IPS-11a (cell line): ENCODE data around the gene RAB3D.
"Not testable (repeated sequence)": the region's sequence is repeated elsewhere in the genome, so short reads cannot be mapped to it uniquely, and the experiment has no call there.

Source experiments
- H3K4me3 ChIP-seq: one replicate; pipeline ENCODE4 v1.5.1; 2013; ENCODE audit warnings: low read depth, low read length, control low read depth

The RAB3D gene

DNA sequence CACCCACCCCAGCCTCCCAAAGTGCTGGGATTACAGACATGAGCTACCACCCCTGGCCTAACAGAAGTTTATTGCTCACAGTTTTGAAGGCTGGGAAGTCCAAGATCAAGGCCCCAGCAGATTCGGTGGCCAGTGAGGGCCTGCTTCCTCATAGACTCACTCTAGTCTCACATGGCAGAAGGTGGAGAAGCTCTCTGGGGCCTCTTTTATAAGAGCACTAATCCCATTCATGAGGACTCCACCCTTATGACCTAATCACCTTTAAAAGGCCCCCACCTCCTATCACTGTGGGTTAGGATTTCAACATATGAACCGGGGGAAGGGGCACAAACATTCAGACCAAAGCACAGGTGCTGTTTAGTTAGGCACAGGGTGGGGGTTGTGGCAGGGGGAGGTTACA lies 28.1 kb upstream of the RAB3D start:
- H3K4me3 ChIP-seq, result no peak overlapping the region

DNA sequence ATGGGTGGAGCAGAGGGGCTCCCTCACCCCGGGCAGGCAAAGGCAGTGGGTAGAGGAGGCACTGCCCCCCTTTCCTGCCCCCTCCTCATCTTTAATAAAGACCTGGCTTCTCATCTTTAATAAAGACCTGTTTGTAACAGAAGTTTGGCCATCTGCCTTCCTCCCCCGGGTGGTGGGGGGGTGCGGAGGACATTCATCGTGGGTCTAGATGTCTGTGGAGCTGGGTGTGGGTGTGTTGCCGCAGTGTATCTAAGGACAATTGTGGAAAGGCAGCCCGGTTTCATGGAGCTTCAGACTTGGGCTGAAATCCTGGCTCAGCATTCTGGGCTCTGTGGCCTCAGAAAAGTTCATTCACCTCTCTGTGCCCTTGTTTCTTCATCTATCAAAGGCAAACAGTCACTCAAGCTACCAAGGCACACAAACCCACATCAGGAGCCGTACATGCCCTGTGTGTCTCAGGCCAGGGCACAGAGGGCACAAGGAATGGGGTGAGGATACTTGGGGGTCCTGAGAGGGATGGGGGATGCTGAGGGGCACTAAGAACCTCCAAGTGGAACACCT lies 26.2 kb upstream of the RAB3D start:
- no peak overlapping the region for H3K4me3 ChIP-seq

DNA sequence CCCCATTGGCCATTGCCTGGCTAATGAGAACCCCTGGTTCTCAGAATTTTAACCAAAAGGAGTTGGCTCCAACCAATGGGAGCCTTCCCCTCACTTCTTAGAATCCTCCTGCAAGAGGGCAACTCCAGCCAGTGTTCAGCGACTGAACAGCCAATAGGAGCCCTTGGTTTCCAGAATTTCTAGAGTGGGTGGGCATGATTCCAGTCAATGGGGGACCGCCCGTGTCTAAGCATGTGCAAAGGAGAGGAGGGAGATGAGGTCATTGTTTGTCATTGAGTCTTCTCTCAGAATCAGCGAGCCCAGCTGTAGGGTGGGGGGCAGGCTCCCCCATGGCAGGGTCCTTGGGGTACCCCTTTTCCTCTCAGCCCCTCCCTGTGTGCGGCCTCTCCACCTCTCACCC lies 25.5 kb upstream of the RAB3D start:
- H3K4me3 ChIP-seq, result no peak overlapping the region

DNA sequence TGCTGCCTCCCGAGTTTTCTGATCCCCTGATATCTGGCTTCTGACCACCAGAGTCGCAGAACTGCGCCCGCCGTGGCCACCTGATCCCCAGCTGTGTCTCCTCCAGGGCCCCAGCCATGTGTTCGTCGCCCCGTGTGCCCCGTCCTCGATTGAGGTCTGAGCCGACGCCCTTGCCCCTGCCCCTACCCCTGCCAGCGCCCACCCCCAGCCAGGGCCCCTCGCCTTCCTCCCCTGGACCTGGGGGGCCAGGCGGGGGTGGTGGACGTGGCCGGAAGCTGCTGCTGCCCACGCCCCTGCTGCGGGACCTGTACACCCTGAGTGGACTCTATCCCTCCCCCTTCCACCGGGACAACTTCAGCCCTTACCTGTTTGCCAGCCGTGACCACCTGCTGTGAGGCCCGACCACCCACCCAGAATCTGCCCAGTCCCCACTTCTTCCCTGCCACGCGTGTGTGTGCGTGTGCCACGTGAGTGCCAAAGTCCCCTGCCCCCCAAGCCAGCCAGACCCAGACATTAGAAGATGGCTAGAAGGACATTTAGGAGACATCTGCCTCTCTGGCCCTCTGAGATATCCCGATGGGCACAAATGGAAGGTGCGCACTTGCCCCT lies 24.9 kb upstream of the RAB3D start:
- no peak overlapping the region for H3K4me3 ChIP-seq

DNA sequence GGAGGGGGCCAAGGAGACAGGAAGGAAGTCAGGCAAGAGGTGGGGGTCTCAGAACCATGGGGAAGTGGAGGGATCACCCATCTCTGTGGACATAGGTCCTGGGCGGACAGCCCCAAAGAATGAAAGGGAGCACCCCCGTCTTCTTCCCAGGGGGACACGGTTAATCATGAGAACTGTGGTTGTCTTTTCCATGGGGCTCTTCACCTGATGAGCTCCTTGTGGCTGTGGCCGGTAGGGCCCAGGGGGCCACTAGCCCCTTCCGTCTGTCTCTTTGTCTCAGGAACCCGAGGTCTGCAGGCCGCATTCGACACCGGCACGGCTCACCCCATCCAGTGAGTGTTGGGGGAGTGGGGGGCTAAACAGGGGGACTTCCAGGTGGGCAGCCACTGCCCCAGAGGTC lies 24.4 kb upstream of the RAB3D start:
- H3K4me3 ChIP-seq, result no peak overlapping the region

DNA sequence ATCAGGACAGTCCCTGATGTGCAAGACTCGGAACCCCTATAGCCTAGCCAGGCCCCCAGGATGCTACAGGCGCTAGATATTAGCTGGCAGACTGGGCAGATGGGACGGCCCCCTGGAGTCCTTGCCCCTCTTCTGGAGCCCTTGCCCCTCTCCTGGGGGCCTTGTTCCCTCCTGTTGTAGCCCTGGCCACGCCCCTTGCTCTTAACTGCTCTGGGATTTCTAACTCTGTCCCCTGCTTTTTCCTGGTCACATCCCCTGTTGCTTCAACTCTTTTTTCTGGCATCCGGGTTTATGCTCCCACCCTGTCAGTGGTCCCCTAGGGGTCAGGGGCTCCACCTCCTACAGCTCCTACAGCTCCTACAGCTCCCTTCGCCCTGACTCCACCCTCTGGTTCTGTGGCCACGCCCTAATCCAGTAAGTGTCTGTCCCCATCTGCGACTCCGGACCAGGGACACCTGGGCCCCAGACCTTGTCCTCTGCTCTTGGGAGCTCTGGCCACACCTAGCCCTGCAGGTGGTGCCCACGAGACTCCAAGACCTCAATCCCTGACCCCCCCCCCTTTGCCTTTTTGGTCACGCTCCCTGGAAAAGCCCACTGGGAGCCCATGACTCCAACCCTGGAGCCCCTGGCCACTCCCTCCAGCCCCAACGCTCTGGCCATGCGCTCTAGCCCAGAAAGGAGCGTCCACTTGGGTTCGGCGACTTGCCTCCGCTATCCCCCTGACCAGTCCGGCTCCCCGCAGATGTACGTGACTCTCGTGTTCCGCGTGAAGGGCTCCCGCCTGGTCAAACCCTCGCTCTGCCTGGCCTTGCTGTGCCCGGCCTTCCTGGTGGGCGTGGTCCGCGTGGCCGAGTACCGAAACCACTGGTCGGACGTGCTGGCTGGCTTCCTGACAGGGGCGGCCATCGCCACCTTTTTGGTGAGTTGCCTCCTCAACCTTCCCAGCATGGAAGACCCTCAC lies 22.6 kb upstream of the RAB3D start:
- H3K4me3 ChIP-seq, result peak overlapping the region; percentile 33

DNA sequence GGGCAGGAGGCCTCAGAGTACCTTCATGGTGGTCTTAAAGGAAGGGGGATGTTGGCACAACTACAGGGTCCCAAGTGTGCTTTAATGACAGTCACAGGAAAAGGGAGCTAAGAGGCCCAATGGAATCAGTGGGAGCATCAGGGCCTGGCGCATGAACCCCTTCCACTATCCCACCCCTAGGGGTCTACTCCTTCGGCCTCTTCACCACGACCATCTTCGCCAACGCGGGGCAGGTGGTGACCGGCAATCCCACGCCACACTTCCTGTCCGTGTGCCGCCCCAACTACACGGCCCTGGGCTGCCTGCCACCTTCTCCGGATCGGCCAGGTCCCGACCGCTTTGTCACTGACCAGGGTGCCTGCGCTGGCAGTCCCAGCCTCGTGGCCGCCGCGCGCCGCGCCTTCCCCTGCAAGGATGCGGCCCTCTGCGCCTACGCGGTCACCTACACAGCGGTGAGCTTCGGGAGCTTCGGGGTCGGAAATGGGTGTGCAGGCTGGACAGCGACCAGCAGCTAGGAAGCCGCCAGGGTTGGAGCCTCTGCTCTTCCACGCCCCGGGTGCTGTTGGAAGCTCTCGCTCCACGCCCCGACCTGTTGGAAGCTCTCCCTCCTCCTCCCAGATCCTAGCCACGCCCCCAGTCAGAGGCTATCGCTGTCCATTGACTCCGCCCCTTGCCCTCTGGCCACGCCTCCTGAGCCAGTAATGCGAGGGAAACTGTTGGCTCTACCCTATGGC lies 21.7 kb upstream of the RAB3D start:
- H3K4me3 ChIP-seq, result peak overlapping the region; percentile 33

DNA sequence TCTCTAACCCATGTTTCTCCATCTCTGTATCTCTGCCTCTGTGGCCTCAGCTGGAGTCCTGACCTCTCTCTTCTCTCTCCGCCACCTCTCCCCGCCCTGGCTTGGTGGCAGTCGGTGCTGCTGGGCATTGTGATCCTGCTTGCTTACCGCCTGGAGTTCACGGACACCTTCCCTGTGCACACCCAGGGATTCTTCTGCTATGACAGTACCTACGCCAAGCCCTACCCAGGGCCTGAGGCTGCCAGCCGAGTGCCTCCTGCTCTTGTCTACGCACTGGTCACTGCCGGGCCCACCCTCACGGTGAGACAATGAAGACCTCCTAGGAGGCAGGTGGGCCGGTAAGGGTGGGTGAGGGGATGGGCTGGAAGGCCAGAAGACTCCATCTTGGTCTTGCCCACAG lies 20.0 kb upstream of the RAB3D start:
- H3K4me3 ChIP-seq, result no peak overlapping the region

DNA sequence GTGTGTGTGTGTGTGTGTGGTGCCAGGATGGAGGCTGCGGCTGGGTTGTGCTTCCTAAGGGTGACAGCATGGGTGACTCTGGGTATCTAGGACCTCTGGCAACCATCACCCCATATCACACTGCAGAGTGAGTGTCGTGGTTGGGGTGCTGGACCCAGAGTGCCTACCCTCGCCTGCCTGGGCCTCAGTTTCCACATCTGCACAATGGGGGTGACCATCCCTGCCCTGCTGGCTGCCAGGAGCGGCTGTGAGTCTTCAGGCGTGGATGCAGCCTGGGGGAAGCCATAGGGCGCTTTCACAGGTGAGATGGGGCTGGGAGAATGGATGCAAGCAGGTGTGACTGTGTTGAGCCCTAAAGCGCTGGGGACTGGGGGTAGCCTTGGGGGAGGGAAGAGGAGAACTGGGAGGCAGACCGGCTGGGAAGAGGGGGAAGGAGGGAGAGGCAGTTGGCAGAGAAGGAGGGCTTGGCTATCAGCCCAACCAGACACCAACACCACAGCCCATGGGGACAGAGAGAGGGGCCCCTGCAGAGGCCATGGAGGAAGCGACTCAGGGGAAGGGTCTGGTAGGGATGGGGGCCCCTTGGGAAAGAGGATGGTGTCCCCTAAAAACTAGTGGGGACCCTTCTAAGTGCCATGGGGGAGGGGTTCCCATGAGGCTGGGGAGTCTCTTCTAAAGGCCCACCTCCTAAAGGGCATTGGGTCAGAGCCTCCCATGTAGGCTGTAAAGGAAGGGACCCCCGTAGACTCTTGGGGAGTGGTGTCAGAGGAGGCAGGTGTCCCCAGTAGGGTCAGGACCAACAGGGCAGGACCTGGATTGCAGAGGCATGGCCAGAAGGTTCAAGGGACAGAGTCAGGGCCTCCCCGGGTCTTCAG lies 17.5 kb upstream of the RAB3D start:
- no peak overlapping the region for H3K4me3 ChIP-seq

DNA sequence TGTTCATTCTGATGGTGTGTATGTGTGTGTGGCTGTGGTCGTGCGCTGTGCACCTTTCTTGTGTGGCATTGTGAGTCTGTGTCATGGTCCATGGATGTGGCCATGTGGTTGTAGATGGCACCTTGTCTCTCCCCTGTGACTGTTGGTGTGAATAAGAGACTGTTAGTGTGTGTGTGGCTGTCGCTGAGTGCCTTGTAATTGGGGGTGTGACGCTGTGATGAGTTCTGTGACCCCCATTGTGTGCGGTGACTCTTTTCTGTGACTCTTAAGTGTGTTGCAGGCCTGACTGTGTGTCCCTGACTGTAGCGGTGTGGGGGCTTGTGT lies 16.6 kb upstream of the RAB3D start:
- H3K4me3 ChIP-seq, result no peak overlapping the region

DNA sequence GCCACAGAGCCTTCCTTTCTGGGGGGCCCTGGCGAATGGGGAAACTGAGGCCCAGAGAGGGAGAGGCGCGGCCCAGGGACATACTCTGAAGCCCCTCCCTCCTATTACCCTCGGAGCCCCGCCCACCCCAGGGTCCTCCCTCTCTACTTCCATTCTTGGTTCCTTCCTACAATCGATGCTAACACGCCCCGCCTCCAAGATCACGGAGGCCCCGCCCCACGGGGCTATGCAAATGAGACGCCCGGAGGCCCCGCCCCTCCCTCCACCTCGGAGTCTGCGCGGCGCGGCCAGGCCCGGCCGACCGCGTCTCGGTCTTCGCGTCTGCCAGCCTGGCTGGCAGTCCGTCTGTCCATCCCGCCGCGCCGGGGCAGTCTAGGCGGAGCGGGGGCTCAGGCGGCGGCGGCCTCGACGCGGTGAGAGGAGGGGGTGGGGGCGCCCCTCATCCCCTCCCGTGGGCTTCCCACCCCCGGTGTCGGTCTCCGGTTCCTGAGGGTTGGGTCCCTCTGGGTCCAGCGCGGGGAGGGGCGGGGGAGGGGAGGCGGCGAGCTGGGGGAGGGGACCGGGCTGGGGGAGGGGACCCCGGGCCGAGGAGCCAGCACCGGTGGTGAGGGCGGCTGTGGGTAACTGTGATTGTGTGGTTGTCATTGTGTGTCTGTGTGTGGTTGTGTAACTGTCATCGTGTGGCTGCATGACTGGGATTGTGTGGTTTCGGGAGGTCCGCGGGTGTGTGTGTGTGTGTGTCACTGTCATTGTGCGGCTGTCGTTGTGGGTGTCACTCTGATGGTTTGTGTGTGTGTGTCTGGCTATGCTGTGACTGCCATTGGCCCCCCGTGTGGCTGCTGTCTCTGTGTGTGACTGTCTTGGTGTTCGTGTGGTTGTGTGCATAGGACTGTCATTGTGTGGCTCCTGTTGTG lies 16.0 kb upstream of the RAB3D start, which contains the start of gene PLPPR2:
TSS of gene PLPPR2 (plus strand) at position 273 of the 914 bp plus-strand sequence. CDS start 2,242 bp downstream, outside the sequence.
- peak within 1 kb of the TSS; percentile 17 for H3K4me3 ChIP-seq

DNA sequence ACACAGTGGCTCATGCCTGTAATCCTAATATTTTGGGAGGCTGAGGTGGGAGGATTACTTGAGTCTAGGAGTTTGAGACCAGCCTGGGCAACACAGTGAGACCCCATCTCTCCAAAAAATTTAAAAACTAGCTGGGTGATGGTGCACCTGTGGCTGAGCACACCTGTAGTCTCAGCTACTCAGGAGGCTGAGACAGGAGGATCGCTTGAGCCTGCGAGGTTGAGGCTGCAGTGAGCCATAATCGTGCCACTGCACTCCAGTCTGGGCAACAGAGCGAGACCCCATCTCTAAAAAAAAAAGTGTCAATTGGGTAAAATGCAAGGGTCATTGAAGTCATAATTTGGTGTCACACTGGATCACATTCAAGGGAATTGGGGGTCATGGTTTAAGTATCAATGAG lies 14.6 kb upstream of the RAB3D start:
- not testable (repeated sequence) for H3K4me3 ChIP-seq

DNA sequence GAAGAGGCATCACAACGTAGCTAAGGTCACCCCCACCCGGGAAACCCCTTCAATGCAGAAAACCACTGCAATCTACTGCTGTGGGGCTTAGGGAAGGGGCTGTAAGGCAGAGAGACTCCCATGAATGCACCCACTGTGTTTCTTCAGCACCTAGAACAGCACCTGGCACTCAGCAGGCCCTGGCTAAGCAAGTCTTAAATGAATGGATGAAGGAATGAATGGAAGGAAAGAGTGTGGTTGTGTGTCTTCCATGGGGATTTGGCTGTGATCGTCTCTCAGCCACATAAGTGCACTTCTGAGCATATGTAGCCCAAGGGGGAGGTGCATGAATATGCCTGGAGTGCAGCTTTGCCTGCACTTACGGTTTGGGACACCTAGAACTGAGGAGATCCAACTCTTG lies 9.7 kb upstream of the RAB3D start:
- H3K4me3 ChIP-seq, result no peak overlapping the region

DNA sequence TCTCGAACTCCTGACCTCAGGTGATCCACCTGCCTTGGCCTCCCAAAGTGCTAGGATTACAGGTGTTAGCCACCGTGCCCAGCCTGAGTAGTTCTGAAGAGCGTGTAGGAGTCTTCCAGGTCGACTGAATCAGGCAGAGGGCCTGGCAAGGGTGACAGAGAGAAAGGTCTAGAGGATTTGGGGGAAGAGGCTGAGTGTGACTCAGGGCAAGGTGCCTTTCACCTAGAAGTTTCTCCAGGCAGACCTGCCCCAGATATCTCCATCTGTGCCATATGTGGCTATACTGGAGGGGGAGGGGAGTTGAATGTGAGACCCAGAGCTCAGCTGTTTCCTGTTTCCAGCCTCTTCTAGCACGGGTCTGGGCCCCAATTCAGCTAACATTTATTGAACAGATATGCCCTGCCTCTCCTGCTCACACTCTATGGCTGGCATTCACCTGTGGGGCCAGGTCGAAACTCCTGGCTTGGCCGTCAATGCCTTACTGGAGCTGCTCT lies 8.1 kb upstream of the RAB3D start:
- no peak overlapping the region for H3K4me3 ChIP-seq

DNA sequence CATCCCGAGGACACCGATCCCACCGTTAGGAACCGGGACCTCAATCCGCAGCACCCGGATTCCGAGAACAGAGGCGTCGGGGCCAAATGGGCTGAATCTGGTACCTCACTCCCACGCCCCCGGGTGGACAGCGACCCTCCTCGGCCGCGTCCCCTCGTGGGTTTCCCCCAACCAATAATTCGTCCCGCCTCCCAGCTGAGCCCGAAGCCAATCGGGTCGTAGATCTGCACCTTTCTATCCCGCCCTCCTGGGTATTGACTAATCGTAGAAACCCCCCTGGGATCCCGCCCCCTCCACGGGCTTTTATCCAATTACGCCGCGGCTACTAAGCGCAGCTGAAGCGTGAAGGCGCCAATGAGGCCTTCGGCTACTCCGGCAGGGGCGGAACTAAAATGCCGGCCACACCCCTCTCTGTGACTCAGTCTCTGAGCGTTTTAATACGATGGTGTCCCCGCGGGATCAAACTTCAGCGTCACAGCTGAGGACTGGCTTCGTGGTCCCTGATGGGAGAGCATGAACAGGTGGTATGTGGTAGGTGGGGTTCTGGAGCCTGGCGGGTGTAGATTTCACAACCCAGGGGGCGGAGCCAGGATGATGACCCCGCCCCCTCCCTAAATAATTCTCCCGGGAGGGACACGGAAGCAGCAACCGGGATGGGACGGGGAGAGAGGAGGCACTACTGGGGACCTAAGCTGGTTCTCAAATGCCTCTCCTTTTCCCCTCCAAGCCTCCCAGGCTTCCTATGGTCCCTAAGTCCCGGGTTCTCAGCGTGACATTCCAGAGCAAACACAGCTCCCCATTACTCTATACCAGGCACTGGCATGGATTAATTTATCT lies 6.9 kb upstream of the RAB3D start, which contains the start of the genes CCDC159 and TMEM205:
TSS of gene CCDC159 (plus strand) at position 416 of the 837 bp plus-strand sequence. CDS start at position 504, 88 bp downstream.
TSS of gene TMEM205 (minus strand) at position 165 of the 837 bp plus-strand sequence. CDS start 649 bp downstream, outside the sequence.
- H3K4me3 ChIP-seq, result peak within 1 kb of the TSS; percentile 91

DNA sequence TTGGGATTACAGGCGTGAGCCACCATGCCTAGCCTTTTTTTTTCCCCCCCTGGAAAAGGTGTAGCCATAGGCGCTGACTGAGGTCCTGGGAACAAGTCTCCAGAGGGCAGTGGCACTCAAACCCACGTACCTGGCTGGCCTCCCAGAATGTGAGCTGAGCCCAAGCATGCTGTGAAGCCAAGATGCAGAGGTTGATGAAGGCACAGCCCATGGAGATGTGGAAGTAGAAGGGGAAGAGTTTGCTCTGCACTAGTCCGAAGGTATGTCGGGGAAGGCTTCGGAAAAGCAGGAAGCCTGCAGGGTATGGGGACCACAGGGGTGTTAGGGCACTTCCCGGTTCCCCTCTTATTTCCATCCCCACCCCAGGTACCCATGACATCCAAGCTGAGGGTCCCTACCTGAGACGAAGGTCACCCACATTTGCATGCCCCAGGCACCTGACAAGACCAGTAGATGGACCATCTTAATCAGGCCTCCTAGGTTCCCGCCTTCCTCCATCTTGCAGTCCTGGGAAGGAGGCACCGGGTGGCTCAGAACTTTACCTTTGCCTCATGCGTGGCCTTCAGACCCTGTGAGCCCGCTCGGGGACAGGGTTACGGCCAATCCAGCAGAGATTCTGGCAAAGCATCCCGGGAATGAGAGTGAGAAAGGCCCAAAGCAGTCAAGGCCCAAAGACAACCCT lies 5.8 kb upstream of the RAB3D start:
- peak overlapping the region; percentile 91 for H3K4me3 ChIP-seq

DNA sequence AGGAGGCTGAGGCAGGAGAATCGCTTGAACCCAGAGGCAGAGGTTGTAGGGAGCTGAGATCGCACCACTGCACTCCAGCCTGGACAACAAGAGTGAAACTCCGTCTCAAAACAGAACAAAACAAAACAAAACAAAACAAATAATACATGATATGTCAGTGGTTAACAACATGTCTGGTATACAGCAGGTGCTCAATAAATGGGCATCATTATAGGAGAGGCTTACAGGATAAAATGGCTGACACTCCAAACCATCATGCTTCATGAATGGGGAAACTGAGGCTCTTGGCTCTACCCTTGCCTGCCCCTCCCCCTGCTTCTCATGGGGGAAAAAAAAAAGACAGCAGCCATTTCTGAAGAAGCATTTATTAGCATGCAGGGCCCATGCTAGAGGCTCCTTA lies 3.0 kb upstream of the RAB3D start:
- no peak overlapping the region for H3K4me3 ChIP-seq

DNA sequence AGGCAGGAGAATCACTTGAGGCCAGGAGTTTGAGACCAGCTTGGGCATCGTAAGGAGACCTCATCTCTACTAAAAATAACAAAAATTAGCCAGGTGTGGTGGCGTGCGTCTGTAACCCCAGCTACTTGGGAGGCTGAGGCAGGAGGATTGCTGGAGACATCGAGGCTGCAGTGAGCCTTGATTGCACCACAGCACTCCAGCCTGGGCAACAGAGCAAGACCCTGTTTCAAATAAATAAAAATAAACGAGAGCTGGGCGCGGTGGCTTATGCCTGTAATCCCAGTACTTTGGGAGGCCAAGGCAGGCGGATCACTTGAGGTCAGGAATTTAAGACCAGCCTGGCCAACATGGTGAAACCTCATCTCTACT lies 626 bp upstream of the RAB3D start:
- not testable (repeated sequence) for H3K4me3 ChIP-seq
